Heart right ventricle (tissue), 16 donors: ENCODE results near the gene PFDN6. TPM values are rescaled to one million over a fixed set of nuclear protein-coding genes. Genes with fewer than 3 reads are reported as not detected.

Source experiments
- ATAC-seq, 8 donors: fragments of 200-7000 bp; cut with Tn5 transposase; one replicate each; pipeline ENCODE4 v1.9.1; 2020; ENCODE audit warnings: mild to moderate bottlenecking in 8 of 8, moderate library complexity in 8 of 8, moderate number of reproducible peaks in 1 of 8
- DNase-seq, 2 donors: peaks; one replicate each; pipeline ENCODE4 v3.0.0-alpha.2; 2020
- H3K27ac ChIP-seq, 10 donors: fragments of 200-600 bp; sonication (generic) in 2 of 10; one replicate each; pipeline versions ENCODE4 v1.5.0 to v1.8.0; 2020 to 2022; ENCODE audit warnings: mild to moderate bottlenecking in 3 of 10
- H3K27me3 ChIP-seq, 7 donors: fragments of 200-600 bp; one replicate each; pipeline ENCODE4 v1.8.0; 2021 to 2022; ENCODE audit warnings: mild to moderate bottlenecking in 2 of 7
- H3K36me3 ChIP-seq, 9 donors: fragments of 200-600 bp; sonication (generic) in 1 of 9; one replicate each; pipeline versions ENCODE4 v1.5.0 to v1.8.0; 2020 to 2022; ENCODE audit warnings: mild to moderate bottlenecking in 2 of 9
- H3K4me1 ChIP-seq, 9 donors: fragments of 200-600 bp; sonication (generic) in 1 of 9; one replicate each; pipeline versions ENCODE4 v1.5.0 to v1.8.0; 2020 to 2022; ENCODE audit warnings: mild to moderate bottlenecking in 4 of 9
- H3K4me3 ChIP-seq, 10 donors: fragments of 200-600 bp; sonication (generic) in 2 of 10; one replicate each; pipeline versions ENCODE4 v1.5.0 to v1.8.0; 2020 to 2022; ENCODE audit warnings: mild to moderate bottlenecking in 7 of 10, moderate library complexity in 2 of 10
- H3K9me3 ChIP-seq, 11 donors: fragments of 200-600 bp in 10 of 11; sonication (generic) in 2 of 11; one replicate each; pipeline versions ENCODE4 v1.5.0 to v1.8.0; 2013 to 2022; ENCODE audit warnings: mild to moderate bottlenecking in 2 of 11, control low read depth in 1 of 11, moderate library complexity in 1 of 11
- CTCF ChIP-seq, 9 donors: fragments of 200-600 bp; sonication (generic) in 2 of 9; IDR thresholded peaks; one replicate each; pipeline versions ENCODE4 v1.5.0 to v1.8.0; 2021 to 2022; ENCODE audit warnings: antibody characterized with exemption in 9 of 9, mild to moderate bottlenecking in 5 of 9, moderate library complexity in 1 of 9
- WGBS, 2 donors: extraction: QIAGEN DNeasy Blood & Tissue Kit; methylation state at CpG; one replicate each; pipeline ENCODE4 v1.1.7; 2013; ENCODE audit warnings: inconsistent platforms in 1 of 2; 5-methylcytosine and 5-hydroxymethylcytosine counted together
- intact Hi-C, 10 donors: fragments of 100-400 bp; cut with DNase I; formaldehyde crosslinking; loops; one replicate each; pipeline versions ENCODE4 v1.11.1 to v1.14.2; 2022
- polyA plus RNA-seq, 2 donors: library from polyadenylated mRNA; stranded (reverse); fragments of 200-250 nt; gene quantifications; one replicate each; pipeline ENCODE4 v1.2.3, GENCODE V29; 2013
- total RNA-seq, 10 donors: library from RNA; stranded (reverse); fragmentation: NEBNext Ultra II Directional in 3 of 10; extraction: Animal tissue kit (Norgen Biotek cat#: 25700) in 3 of 10; gene quantifications; one replicate each; pipeline versions ENCODE4 v1.2.1 to v1.2.4, GENCODE V29; 2021 to 2023
- donor health status: Arrhythmogenic right ventricular cardiomyopathy.
- donor health status: ischemic (EF 13 %, LVEDD 7.1; RV severe dilation, severe dysfunction).
- donor health status: healthy with polysubstance abuse.
- donor health status: DM: no; HTN: yes; CAD: no.
- donor health status: DM: no; HTN: no; CAD: no.
- donor health status: ischemic (EF 25% LVEDD 6.9; RV normal size, moderate dysfunction).
- donor health status: ischemic (EF 25% LVEDD 5.7; RV mildly dilated, moderate dysfunction).
- donor health status: healthy.
- donor health status: DM: yes; HTN: yes; CAD: no.
- donor health status: Ischemic cardiomyopathy.
- donor health status: ischemic (EF 35%, LVEDD 5.7; RV mildly dilated, moderate dysfunction).
- donor health status: nonischemic (EF 11% LVEDD 7.7; RV severe dilation, severe dysfunction).
- donor health status: DM: yes; HTN: yes; CAD: no.
- donor health status: PGD.
- donor health status: ischemic (EF 29% LVEDD 5.4; RV normal size, mild dysfunction).
- donor health status: nonischemic (EF 23%, LVEDD 6.1; RV moderate dilation, normal function).

Gene PFDN6
- total and polyA plus RNA-seq, 12 donors, result 31.7 to 448 (median 43.4) TPM

- H3K27ac ChIP-seq, result peak overlapping the region; percentile 82 to 96 (median 92)
- intact Hi-C loops, result loop anchor here (1.0 to 10.0 kb wide), 18 partner anchors 38 to 356 kb away; partner anchors contain the start of genes RXRB (in 3 of the 10), SLC39A7 (in 3 of the 10), HSD17B8 (in 2 of the 10) and HLA-DOA (in 1 of the 10)
- DNase-seq, result peak; percentile 17 to 27
- H3K36me3 ChIP-seq, result peaks cover 0 to 42% (median 8%) of the 10 kb centered on the region in 9 donors
- peak in 5 of 8 donors; percentile 0 to 21 (median 2) for ATAC-seq
- H3K9me3 ChIP-seq, result no peaks in the 10 kb centered on the region
- WGBS, 2 donors, result 12 to 16% methylated on average over 15 of the region's 15 CpGs
- peaks cover 7 to 33% (median 22%) of the 10 kb centered on the region in 9 donors for H3K4me1 ChIP-seq
- H3K27me3 ChIP-seq, result peaks cover 0 to 9% (median 0%) of the 10 kb centered on the region in 7 donors
- peak overlapping the region; percentile 22 to 76 (median 61) for H3K4me3 ChIP-seq
- no peak for TF ChIP-seq CTCF (IDR thresholded peaks at IDR 0.05)
These were observed 39.4 kb upstream of the PFDN6 start for GRCh38 chr6:33249732-33250630.

GRCh38 chr6:33250731-33251130, 38.7 kb upstream of the PFDN6 start:
- Histone ChIP-seq H3K27me3 (peaks cover 0 to 5% (median 0%) of the 10 kb centered on the region in 7 donors), H3K27ac (peak overlapping the region in 4 of 10 donors; percentile 90 to 96 (median 92)), H3K36me3 (peaks cover 0 to 50% (median 8%) of the 10 kb centered on the region in 9 donors), H3K4me3 (no peak overlapping the region), H3K9me3 (no peaks in the 10 kb centered on the region), H3K4me1 (peaks cover 7 to 33% (median 22%) of the 10 kb centered on the region in 9 donors)
- intact Hi-C loops, result no loop called here
- TF ChIP-seq CTCF (IDR thresholded peaks at IDR 0.05), result no peak
- ATAC-seq, result no peak
- WGBS, 2 donors, result 92 to 99% methylated on average over 13 of the region's 13 CpGs
- DNase-seq, result no peak

GRCh38 chr6:33251395-33252012, 37.9 kb upstream of the PFDN6 start:
- H3K36me3 ChIP-seq, result peaks cover 0 to 56% (median 8%) of the 10 kb centered on the region in 9 donors
- DNase-seq (no peak), ATAC-seq (no peak)
- H3K27ac ChIP-seq, result no peak overlapping the region
- no peak for TF ChIP-seq CTCF (IDR thresholded peaks at IDR 0.05)
- H3K4me3 ChIP-seq, result no peak overlapping the region
- WGBS, 2 donors, result 84 to 87% methylated on average over 6 of the region's 6 CpGs
- H3K4me1 ChIP-seq, result peaks cover 7 to 33% (median 22%) of the 10 kb centered on the region in 9 donors
- peaks cover 0 to 5% (median 0%) of the 10 kb centered on the region in 7 donors for H3K27me3 ChIP-seq
- intact Hi-C loops, result no loop called here
- peaks cover 0 to 1% (median 0%) of the 10 kb centered on the region in 11 donors for H3K9me3 ChIP-seq

GRCh38 chr6:33252759-33253158, 36.6 kb upstream of the PFDN6 start:
- Histone ChIP-seq H3K27ac (no peak overlapping the region), H3K36me3 (peaks cover 0 to 68% (median 8%) of the 10 kb centered on the region in 9 donors), H3K4me1 (peaks cover 7 to 31% (median 22%) of the 10 kb centered on the region in 9 donors), H3K4me3 (no peak overlapping the region), H3K27me3 (no peaks in the 10 kb centered on the region), H3K9me3 (peaks cover 0 to 7% (median 0%) of the 10 kb centered on the region in 11 donors)
- TF ChIP-seq CTCF (IDR thresholded peaks at IDR 0.05), result no peak
- intact Hi-C loops, result no loop called here
- DNase-seq, result no peak
- ATAC-seq, result no peak
